ENCODE measurements around the gene OXER1.

OXER1 gene

GRCh38 chr2:42787788-42788477 is 24.0 kb upstream of the OXER1 start:
- Histone ChIP-seq H3K4me1 (ENCODE audit: insufficient read depth, insufficient read length) (peaks cover 12% of the 10 kb centered on the region), H3K9me3 (ENCODE audit: insufficient read depth, low read length) (no peaks in the 10 kb centered on the region), H3K4me3 (ENCODE audit: insufficient read length, low read depth) (no peak overlapping the region), H3K27me3 (ENCODE audit: insufficient read depth, insufficient read length) (no peaks in the 10 kb centered on the region), H3K36me3 (ENCODE audit: insufficient read depth, insufficient read length, low read length) (peaks cover 8% of the 10 kb centered on the region), H3K9ac (ENCODE audit: insufficient read length, low read depth) (no peak overlapping the region)
- no peak for TF ChIP-seq SUZ12 (IDR thresholded peaks at IDR 0.05; ENCODE audit: extremely low read depth, insufficient read depth, insufficient read length)
- TF ChIP-seq YY1 (IDR thresholded peaks at IDR 0.05; ENCODE audit: insufficient read depth, insufficient read length) = no peak
- no peak for TF ChIP-seq ZNF274 (IDR thresholded peaks at IDR 0.05; ENCODE audit: low read depth, low read length)
- DNase-seq (ENCODE audit: low read depth, low spot score) = no peak

- no peak for TF ChIP-seq YY1 (IDR thresholded peaks at IDR 0.05; ENCODE audit: insufficient read depth, insufficient read length)
- no peak for TF ChIP-seq ZNF274 (IDR thresholded peaks at IDR 0.05; ENCODE audit: low read depth, low read length)
- TF ChIP-seq SUZ12 (IDR thresholded peaks at IDR 0.05; ENCODE audit: extremely low read depth, insufficient read depth, insufficient read length) = no peak
These were observed 23.5 kb upstream of the OXER1 start for GRCh38 chr2:42787424-42787787.

GRCh38 chr2:42786561-42787345 is 22.8 kb upstream of the OXER1 start:
- no peak for TF ChIP-seq YY1 (IDR thresholded peaks at IDR 0.05; ENCODE audit: insufficient read depth, insufficient read length)
- H3K4me3 ChIP-seq (ENCODE audit: insufficient read length, low read depth) = no peak overlapping the region
- DNase-seq (ENCODE audit: low read depth, low spot score) = no peak

More at GRCh38 chr2:42787424-42787787, 23.5 kb upstream of the OXER1 start:
- no peaks in the 10 kb centered on the region for H3K27me3 ChIP-seq (ENCODE audit: insufficient read depth, insufficient read length)
- H3K4me3 ChIP-seq (ENCODE audit: insufficient read length, low read depth) = no peak overlapping the region
- peaks cover 12% of the 10 kb centered on the region for H3K4me1 ChIP-seq (ENCODE audit: insufficient read depth, insufficient read length)
- no peak for DNase-seq (ENCODE audit: low read depth, low spot score)
- H3K9ac ChIP-seq (ENCODE audit: insufficient read length, low read depth) = no peak overlapping the region
- peaks cover 10% of the 10 kb centered on the region for H3K36me3 ChIP-seq (ENCODE audit: insufficient read depth, insufficient read length, low read length)
- no peaks in the 10 kb centered on the region for H3K9me3 ChIP-seq (ENCODE audit: insufficient read depth, low read length)

GRCh38 chr2:42784204-42784880 is 20.4 kb upstream of the OXER1 start:
- Histone ChIP-seq H3K36me3 (ENCODE audit: insufficient read depth, insufficient read length, low read length) (peaks cover 10% of the 10 kb centered on the region), H3K9ac (ENCODE audit: insufficient read length, low read depth) (no peak overlapping the region), H3K9me3 (ENCODE audit: insufficient read depth, low read length) (peaks cover 7% of the 10 kb centered on the region; the same call in 1 of the 2 replicates), H3K27me3 (ENCODE audit: insufficient read depth, insufficient read length) (no peaks in the 10 kb centered on the region), H3K4me1 (ENCODE audit: insufficient read depth, insufficient read length) (peaks cover 4% of the 10 kb centered on the region), H3K4me3 (ENCODE audit: insufficient read length, low read depth) (no peak overlapping the region)
- DNase-seq (ENCODE audit: low read depth, low spot score) = no peak
- TF ChIP-seq ZNF274 (IDR thresholded peaks at IDR 0.05; ENCODE audit: low read depth, low read length) (no peak), YY1 (IDR thresholded peaks at IDR 0.05; ENCODE audit: insufficient read depth, insufficient read length) (no peak), SUZ12 (IDR thresholded peaks at IDR 0.05; ENCODE audit: extremely low read depth, insufficient read depth, insufficient read length) (no peak)

More at GRCh38 chr2:42786561-42787345, 22.8 kb upstream of the OXER1 start:
- peaks cover 10% of the 10 kb centered on the region for H3K36me3 ChIP-seq (ENCODE audit: insufficient read depth, insufficient read length, low read length)
- peaks cover 10% of the 10 kb centered on the region for H3K4me1 ChIP-seq (ENCODE audit: insufficient read depth, insufficient read length)
- no peak overlapping the region for H3K9ac ChIP-seq (ENCODE audit: insufficient read length, low read depth)
- H3K9me3 ChIP-seq (ENCODE audit: insufficient read depth, low read length) = no peaks in the 10 kb centered on the region
- H3K27me3 ChIP-seq (ENCODE audit: insufficient read depth, insufficient read length) = no peaks in the 10 kb centered on the region

- no peak for DNase-seq (ENCODE audit: low read depth, low spot score)
- H3K4me1 ChIP-seq (ENCODE audit: insufficient read depth, insufficient read length) = peaks cover 4% of the 10 kb centered on the region
- no peak overlapping the region for H3K9ac ChIP-seq (ENCODE audit: insufficient read length, low read depth)
- H3K4me3 ChIP-seq (ENCODE audit: insufficient read length, low read depth) = no peak overlapping the region
- H3K27me3 ChIP-seq (ENCODE audit: insufficient read depth, insufficient read length) = no peaks in the 10 kb centered on the region
- TF ChIP-seq YY1 (IDR thresholded peaks at IDR 0.05; ENCODE audit: insufficient read depth, insufficient read length) (no peak), ZNF274 (IDR thresholded peaks at IDR 0.05; ENCODE audit: low read depth, low read length) (no peak), SUZ12 (IDR thresholded peaks at IDR 0.05; ENCODE audit: extremely low read depth, insufficient read depth, insufficient read length) (no peak)
- peaks cover 15% of the 10 kb centered on the region for H3K9me3 ChIP-seq (ENCODE audit: insufficient read depth, low read length)
- peaks cover 12% of the 10 kb centered on the region for H3K36me3 ChIP-seq (ENCODE audit: insufficient read depth, insufficient read length, low read length)
These were observed 19.6 kb upstream of the OXER1 start for GRCh38 chr2:42783511-42783910.

- Histone ChIP-seq H3K9me3 (ENCODE audit: insufficient read depth, low read length) (peaks cover 33% of the 10 kb centered on the region), H3K4me1 (ENCODE audit: insufficient read depth, insufficient read length) (peaks cover 4% of the 10 kb centered on the region), H3K27me3 (ENCODE audit: insufficient read depth, insufficient read length) (no peaks in the 10 kb centered on the region), H3K36me3 (ENCODE audit: insufficient read depth, insufficient read length, low read length) (peaks cover 13% of the 10 kb centered on the region), H3K9ac (ENCODE audit: insufficient read length, low read depth) (no peak overlapping the region), H3K4me3 (ENCODE audit: insufficient read length, low read depth) (no peak overlapping the region)
- DNase-seq (ENCODE audit: low read depth, low spot score) = no peak
- no peak for TF ChIP-seq YY1 (IDR thresholded peaks at IDR 0.05; ENCODE audit: insufficient read depth, insufficient read length)
- no peak for TF ChIP-seq ZNF274 (IDR thresholded peaks at IDR 0.05; ENCODE audit: low read depth, low read length)
- TF ChIP-seq SUZ12 (IDR thresholded peaks at IDR 0.05; ENCODE audit: extremely low read depth, insufficient read depth, insufficient read length) = no peak
These were observed 17.2 kb upstream of the OXER1 start for GRCh38 chr2:42781181-42781580.

Measured in NT2/D1 (cell line).